ENCODE measurements around the gene CEP290.

CEP290 gene

DNA sequence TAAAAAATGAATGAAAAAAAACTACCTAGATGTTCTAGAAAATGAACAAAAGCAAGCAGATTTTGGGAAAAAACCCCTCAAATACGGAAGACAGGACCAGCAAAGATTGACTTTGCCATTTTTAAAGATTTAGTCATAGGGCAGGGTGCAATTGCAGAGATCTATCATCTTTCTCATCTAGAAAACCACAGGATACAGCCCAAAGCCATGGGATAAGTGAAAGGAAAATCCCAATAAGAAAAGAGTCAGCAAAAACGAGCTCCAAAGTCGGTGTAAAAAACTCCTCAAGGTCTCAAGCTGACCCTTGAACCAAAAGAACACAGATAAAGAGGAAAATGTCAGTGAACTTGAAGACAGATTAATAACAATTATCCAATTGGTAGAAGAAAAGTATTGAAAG lies 28.0 kb downstream of the CEP290 start:
- H3K9me3 ChIP-seq (ENCODE audit: control insufficient read depth, low read length) = no peaks in the 10 kb centered on the region
- DNase-seq = no peak

DNA sequence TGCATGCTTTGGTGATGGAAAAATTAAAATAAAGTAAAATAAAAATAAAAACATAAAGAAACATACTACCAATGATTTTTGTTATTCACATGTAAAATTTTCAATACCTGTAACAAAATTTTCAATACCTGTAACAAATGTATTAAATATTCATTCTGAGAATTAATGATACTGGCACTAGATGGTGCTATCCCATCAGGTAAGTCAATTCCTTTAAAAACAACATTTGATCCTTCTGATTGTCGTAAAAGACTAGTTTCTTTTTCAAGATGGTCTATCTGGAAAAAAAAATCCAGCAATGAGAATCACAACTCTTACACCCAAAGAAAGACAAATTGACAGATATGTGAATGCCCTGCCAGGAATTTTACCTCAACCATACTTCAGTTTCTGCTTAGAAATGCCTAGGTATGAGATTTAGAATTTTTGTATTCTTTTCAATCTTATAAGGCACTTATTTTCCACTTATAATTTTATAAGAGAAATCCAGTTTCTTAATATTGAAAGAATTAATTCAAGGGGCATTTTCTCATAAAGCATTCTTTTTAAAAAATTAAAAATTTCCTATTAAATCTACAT lies 30.7 kb downstream of the CEP290 start:
- Histone ChIP-seq H3K36me3 (ENCODE audit: control insufficient read depth, insufficient read depth, low read length) (peaks cover 12% of the 10 kb centered on the region), H3K9me3 (ENCODE audit: control insufficient read depth, low read length) (no peaks in the 10 kb centered on the region), H3K4me1 (ENCODE audit: control insufficient read depth, insufficient read depth, low read length, poor library complexity, severe bottlenecking) (no peaks in the 10 kb centered on the region), H3K27ac (ENCODE audit: insufficient read depth, low read length, poor library complexity, severe bottlenecking) (no peak overlapping the region), H3K27me3 (replicated peaks; ENCODE audit: control insufficient read depth, insufficient read depth, low read length, poor library complexity, severe bottlenecking) (no peaks in the 10 kb centered on the region), H3K4me3 (ENCODE audit: insufficient read depth, low read depth, low read length, poor library complexity, severe bottlenecking) (no peak overlapping the region)
- no peak for DNase-seq

More for the DNA sequence above, 28.0 kb downstream of the CEP290 start:
- H3K27ac ChIP-seq (ENCODE audit: insufficient read depth, low read length, poor library complexity, severe bottlenecking) = no peak overlapping the region
- peaks cover 17% of the 10 kb centered on the region for H3K36me3 ChIP-seq (ENCODE audit: control insufficient read depth, insufficient read depth, low read length)
- H3K27me3 ChIP-seq (replicated peaks; ENCODE audit: control insufficient read depth, insufficient read depth, low read length, poor library complexity, severe bottlenecking) = no peaks in the 10 kb centered on the region
- H3K4me1 ChIP-seq (ENCODE audit: control insufficient read depth, insufficient read depth, low read length, poor library complexity, severe bottlenecking) = no peaks in the 10 kb centered on the region
- no peak overlapping the region for H3K4me3 ChIP-seq (ENCODE audit: insufficient read depth, low read depth, low read length, poor library complexity, severe bottlenecking)

DNA sequence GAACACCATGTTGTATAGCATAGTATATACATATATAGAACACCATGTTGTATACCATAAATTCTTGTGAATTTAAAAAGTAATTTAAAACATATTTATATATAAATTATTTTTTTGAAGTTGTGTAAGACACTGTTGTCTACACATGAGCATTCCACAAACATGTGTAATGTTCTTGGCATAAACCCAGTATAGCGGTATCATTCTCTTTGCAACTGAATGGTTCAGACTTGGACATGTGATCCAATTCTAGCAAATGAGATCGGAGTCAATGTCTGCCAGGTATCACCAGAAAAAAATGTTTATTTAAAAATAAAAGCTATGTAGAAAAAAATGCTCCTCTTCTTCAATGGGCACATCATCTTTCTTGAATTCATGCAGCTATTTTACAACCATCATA lies 33.9 kb downstream of the CEP290 start:
- H3K27ac ChIP-seq (ENCODE audit: insufficient read depth, low read length, poor library complexity, severe bottlenecking) = no peak overlapping the region
- no peak overlapping the region for H3K4me3 ChIP-seq (ENCODE audit: insufficient read depth, low read depth, low read length, poor library complexity, severe bottlenecking)
- no peaks in the 10 kb centered on the region for H3K4me1 ChIP-seq (ENCODE audit: control insufficient read depth, insufficient read depth, low read length, poor library complexity, severe bottlenecking)
- H3K9me3 ChIP-seq (ENCODE audit: control insufficient read depth, low read length) = no peaks in the 10 kb centered on the region
- H3K36me3 ChIP-seq (ENCODE audit: control insufficient read depth, insufficient read depth, low read length) = peaks cover 12% of the 10 kb centered on the region
- DNase-seq = no peak
- no peaks in the 10 kb centered on the region for H3K27me3 ChIP-seq (replicated peaks; ENCODE audit: control insufficient read depth, insufficient read depth, low read length, poor library complexity, severe bottlenecking)

DNA sequence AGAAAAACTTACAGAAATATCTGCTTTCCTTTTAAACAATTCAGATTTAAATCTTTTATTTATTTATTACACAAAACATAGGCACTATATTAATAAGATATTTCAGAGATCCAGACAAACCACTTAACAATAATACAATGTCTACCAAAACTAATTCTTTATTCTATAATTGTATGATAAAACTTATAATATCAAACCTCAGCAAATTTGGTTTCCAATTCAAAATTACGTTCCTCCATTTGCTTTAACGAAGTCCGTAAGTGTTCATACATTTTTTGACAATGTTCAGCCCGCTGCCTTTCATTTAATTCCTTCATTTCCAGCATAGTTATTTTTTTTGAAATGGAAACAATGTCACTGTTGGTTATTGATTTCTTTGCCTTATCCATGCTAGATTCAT lies 48.3 kb downstream of the CEP290 start:
- H3K36me3 ChIP-seq (ENCODE audit: control insufficient read depth, insufficient read depth, low read length) = peaks cover 13% of the 10 kb centered on the region
- no peak for DNase-seq
- no peak overlapping the region for H3K27ac ChIP-seq (ENCODE audit: insufficient read depth, low read length, poor library complexity, severe bottlenecking)
- H3K4me1 ChIP-seq (ENCODE audit: control insufficient read depth, insufficient read depth, low read length, poor library complexity, severe bottlenecking) = no peaks in the 10 kb centered on the region
- no peak overlapping the region for H3K4me3 ChIP-seq (ENCODE audit: insufficient read depth, low read depth, low read length, poor library complexity, severe bottlenecking)
- H3K27me3 ChIP-seq (replicated peaks; ENCODE audit: control insufficient read depth, insufficient read depth, low read length, poor library complexity, severe bottlenecking) = no peaks in the 10 kb centered on the region
- H3K9me3 ChIP-seq (ENCODE audit: control insufficient read depth, low read length) = no peaks in the 10 kb centered on the region

DNA sequence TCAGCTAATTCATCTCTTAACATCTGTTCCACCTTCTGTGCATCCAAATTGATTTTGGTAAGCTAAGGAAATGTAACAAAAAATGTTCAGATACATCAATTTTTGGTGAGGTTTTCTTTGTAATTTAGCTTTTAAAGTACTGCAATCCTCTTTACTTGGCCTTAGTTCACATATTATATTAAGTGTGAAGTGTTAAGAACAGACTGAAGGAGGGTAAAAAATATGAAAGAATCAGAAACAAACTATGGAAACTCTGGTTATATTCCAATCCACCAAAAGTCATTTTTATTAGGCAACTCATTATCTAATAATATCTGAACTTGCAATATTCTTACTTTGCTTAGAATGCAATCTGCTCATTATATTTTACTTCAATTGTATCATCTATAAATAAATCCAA lies 49.1 kb downstream of the CEP290 start:
- H3K36me3 ChIP-seq (ENCODE audit: control insufficient read depth, insufficient read depth, low read length) = peaks cover 11% of the 10 kb centered on the region
- DNase-seq = no peak
- no peak overlapping the region for H3K27ac ChIP-seq (ENCODE audit: insufficient read depth, low read length, poor library complexity, severe bottlenecking)
- no peak overlapping the region for H3K4me3 ChIP-seq (ENCODE audit: insufficient read depth, low read depth, low read length, poor library complexity, severe bottlenecking)
- no peaks in the 10 kb centered on the region for H3K9me3 ChIP-seq (ENCODE audit: control insufficient read depth, low read length)
- no peaks in the 10 kb centered on the region for H3K4me1 ChIP-seq (ENCODE audit: control insufficient read depth, insufficient read depth, low read length, poor library complexity, severe bottlenecking)
- no peaks in the 10 kb centered on the region for H3K27me3 ChIP-seq (replicated peaks; ENCODE audit: control insufficient read depth, insufficient read depth, low read length, poor library complexity, severe bottlenecking)

DNA sequence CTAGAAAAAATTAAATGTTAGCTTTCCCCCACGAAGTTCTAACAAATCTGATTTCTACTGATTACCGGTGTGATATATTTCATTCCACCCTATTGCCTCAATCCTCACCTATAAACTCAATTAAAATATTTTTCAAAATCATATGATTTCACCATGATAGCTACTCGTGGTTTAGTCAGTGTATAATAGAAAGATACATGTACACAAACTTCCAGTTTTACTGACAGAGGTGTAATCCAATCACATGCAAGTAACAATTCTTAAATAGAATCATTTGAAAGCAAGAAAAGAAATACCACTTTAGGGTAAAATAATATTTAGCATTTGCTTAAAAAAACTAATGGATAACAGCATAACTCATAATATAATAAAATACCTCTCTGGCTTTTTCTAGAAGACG lies 57.7 kb downstream of the CEP290 start:
- H3K4me1 ChIP-seq (ENCODE audit: control insufficient read depth, insufficient read depth, low read length, poor library complexity, severe bottlenecking) = no peaks in the 10 kb centered on the region
- no peaks in the 10 kb centered on the region for H3K27me3 ChIP-seq (replicated peaks; ENCODE audit: control insufficient read depth, insufficient read depth, low read length, poor library complexity, severe bottlenecking)
- H3K4me3 ChIP-seq (ENCODE audit: insufficient read depth, low read depth, low read length, poor library complexity, severe bottlenecking) = no peak overlapping the region
- DNase-seq = no peak
- H3K9me3 ChIP-seq (ENCODE audit: control insufficient read depth, low read length) = no peaks in the 10 kb centered on the region
- H3K27ac ChIP-seq (ENCODE audit: insufficient read depth, low read length, poor library complexity, severe bottlenecking) = no peak overlapping the region
- peaks cover 16% of the 10 kb centered on the region for H3K36me3 ChIP-seq (ENCODE audit: control insufficient read depth, insufficient read depth, low read length)

DNA sequence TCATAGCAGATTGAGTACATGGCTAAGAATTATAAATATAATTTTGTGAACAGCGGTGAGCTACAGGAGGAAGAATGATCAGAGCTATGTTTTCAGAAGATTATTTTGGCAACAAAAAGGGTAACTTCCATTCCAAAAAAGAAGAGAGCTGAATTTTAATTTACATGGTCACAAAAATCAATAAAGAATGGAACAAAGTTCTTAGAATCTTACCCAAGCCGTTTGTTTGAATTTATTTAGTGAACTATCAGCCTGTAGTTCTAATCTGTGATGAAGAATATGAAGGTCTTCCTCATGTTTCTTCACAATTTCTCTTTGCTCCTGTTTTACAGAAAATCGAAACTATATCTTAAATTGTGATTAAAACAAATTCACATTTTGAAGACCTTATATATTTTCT lies 58.3 kb downstream of the CEP290 start:
- DNase-seq = no peak
- Histone ChIP-seq H3K9me3 (ENCODE audit: control insufficient read depth, low read length) (no peaks in the 10 kb centered on the region), H3K4me1 (ENCODE audit: control insufficient read depth, insufficient read depth, low read length, poor library complexity, severe bottlenecking) (no peaks in the 10 kb centered on the region), H3K27me3 (replicated peaks; ENCODE audit: control insufficient read depth, insufficient read depth, low read length, poor library complexity, severe bottlenecking) (no peaks in the 10 kb centered on the region), H3K36me3 (ENCODE audit: control insufficient read depth, insufficient read depth, low read length) (peaks cover 16% of the 10 kb centered on the region), H3K4me3 (ENCODE audit: insufficient read depth, low read depth, low read length, poor library complexity, severe bottlenecking) (no peak overlapping the region), H3K27ac (ENCODE audit: insufficient read depth, low read length, poor library complexity, severe bottlenecking) (no peak overlapping the region)

DNA sequence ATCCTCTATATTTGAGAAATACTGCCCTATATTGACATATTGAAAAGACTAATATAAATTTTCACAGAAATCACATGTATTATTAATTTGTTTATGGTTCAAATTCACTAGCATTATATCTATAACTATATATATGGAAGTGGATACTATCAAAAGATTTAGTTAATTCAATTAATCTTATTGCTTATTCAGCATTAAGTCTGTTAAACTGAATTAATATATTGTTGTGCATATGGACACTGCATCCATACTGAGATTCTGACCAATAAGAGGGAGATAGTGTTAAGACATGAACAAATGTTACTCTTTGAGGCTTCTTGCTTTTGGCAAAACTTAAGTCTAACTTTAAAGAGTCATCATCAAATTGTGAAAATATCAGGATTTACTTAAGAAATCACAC lies 60.6 kb downstream of the CEP290 start:
- no peaks in the 10 kb centered on the region for H3K27me3 ChIP-seq (replicated peaks; ENCODE audit: control insufficient read depth, insufficient read depth, low read length, poor library complexity, severe bottlenecking)
- no peaks in the 10 kb centered on the region for H3K9me3 ChIP-seq (ENCODE audit: control insufficient read depth, low read length)
- no peak overlapping the region for H3K4me3 ChIP-seq (ENCODE audit: insufficient read depth, low read depth, low read length, poor library complexity, severe bottlenecking)
- H3K36me3 ChIP-seq (ENCODE audit: control insufficient read depth, insufficient read depth, low read length) = peaks cover 23% of the 10 kb centered on the region
- no peak for DNase-seq
- H3K4me1 ChIP-seq (ENCODE audit: control insufficient read depth, insufficient read depth, low read length, poor library complexity, severe bottlenecking) = no peaks in the 10 kb centered on the region
- H3K27ac ChIP-seq (ENCODE audit: insufficient read depth, low read length, poor library complexity, severe bottlenecking) = no peak overlapping the region

DNA sequence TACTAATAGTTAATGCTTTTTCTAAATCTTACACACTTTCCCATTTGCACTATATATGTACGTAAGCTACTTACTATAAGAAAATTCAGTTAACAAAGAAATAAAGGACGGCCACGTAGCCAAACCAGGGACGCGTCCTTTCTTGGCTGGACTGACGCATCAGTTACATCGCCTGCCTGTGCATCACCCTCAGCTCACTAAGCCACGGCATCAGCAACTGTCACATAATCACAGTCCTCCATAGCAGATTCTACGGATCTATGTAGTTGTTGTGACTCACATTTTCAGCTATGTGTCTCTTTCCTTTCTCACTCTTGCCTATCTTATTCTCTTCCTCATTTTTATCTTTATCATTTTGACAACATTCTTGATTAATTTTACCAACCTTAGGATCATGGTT lies 74.6 kb downstream of the CEP290 start:
- no peaks in the 10 kb centered on the region for H3K4me1 ChIP-seq (ENCODE audit: control insufficient read depth, insufficient read depth, low read length, poor library complexity, severe bottlenecking)
- no peaks in the 10 kb centered on the region for H3K27me3 ChIP-seq (replicated peaks; ENCODE audit: control insufficient read depth, insufficient read depth, low read length, poor library complexity, severe bottlenecking)

DNA sequence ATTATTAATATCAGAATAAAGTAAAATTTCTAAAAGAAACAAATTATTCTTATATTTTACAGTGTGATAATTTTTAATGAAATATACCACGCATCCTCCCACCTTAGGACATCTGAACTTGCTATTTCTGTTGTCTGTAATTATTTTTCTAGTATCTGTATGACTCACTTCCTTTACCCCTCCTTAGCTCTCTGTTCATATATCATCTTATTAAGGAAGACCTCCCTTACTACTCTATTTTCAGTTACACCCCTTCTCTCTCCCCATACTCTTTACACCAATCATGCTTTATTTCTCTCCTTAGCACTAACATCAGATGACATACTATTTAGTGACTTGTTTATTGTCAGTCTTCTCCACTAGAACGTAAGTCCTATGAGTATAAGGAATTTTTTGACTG lies 78.5 kb downstream of the CEP290 start:
- no peak overlapping the region for H3K4me3 ChIP-seq (ENCODE audit: insufficient read depth, low read depth, low read length, poor library complexity, severe bottlenecking)
- peaks cover 8% of the 10 kb centered on the region for H3K36me3 ChIP-seq (ENCODE audit: control insufficient read depth, insufficient read depth, low read length)
- no peaks in the 10 kb centered on the region for H3K9me3 ChIP-seq (ENCODE audit: control insufficient read depth, low read length)
- no peak overlapping the region for H3K27ac ChIP-seq (ENCODE audit: insufficient read depth, low read length, poor library complexity, severe bottlenecking)
- DNase-seq = no peak
- H3K27me3 ChIP-seq (replicated peaks; ENCODE audit: control insufficient read depth, insufficient read depth, low read length, poor library complexity, severe bottlenecking) = no peaks in the 10 kb centered on the region
- no peaks in the 10 kb centered on the region for H3K4me1 ChIP-seq (ENCODE audit: control insufficient read depth, insufficient read depth, low read length, poor library complexity, severe bottlenecking)

More for the DNA sequence above, 74.6 kb downstream of the CEP290 start:
- H3K4me3 ChIP-seq (ENCODE audit: insufficient read depth, low read depth, low read length, poor library complexity, severe bottlenecking) = no peak overlapping the region
- no peak overlapping the region for H3K27ac ChIP-seq (ENCODE audit: insufficient read depth, low read length, poor library complexity, severe bottlenecking)
- no peaks in the 10 kb centered on the region for H3K9me3 ChIP-seq (ENCODE audit: control insufficient read depth, low read length)
- DNase-seq = no peak
- peaks cover 3% of the 10 kb centered on the region for H3K36me3 ChIP-seq (ENCODE audit: control insufficient read depth, insufficient read depth, low read length)
